Measurements from ENCODE around the gene DNAJB8.

GRCh38 chr3:128457937-128458336, 8.8 kb downstream of the DNAJB8 start:
- TF ChIP-seq, protein P1, sequence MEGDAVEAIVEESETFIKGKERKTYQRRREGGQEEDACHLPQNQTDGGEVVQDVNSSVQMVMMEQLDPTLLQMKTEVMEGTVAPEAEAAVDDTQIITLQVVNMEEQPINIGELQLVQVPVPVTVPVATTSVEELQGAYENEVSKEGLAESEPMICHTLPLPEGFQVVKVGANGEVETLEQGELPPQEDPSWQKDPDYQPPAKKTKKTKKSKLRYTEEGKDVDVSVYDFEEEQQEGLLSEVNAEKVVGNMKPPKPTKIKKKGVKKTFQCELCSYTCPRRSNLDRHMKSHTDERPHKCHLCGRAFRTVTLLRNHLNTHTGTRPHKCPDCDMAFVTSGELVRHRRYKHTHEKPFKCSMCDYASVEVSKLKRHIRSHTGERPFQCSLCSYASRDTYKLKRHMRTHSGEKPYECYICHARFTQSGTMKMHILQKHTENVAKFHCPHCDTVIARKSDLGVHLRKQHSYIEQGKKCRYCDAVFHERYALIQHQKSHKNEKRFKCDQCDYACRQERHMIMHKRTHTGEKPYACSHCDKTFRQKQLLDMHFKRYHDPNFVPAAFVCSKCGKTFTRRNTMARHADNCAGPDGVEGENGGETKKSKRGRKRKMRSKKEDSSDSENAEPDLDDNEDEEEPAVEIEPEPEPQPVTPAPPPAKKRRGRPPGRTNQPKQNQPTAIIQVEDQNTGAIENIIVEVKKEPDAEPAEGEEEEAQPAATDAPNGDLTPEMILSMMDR (conservative IDR thresholded peaks at IDR 0.05 in 1 of 2, IDR thresholded peaks at IDR 0.05 in 1 of 2; ENCODE audit: low read depth in 1 of 2, low read length in 2 of 2) = no peak
- no peak for TF ChIP-seq EZH2 (IDR thresholded peaks at IDR 0.05; ENCODE audit: low read length, missing control alignments)

All from fibroblast of lung (primary cell).